Measurements from ENCODE around the gene SOCS7.

DNA sequence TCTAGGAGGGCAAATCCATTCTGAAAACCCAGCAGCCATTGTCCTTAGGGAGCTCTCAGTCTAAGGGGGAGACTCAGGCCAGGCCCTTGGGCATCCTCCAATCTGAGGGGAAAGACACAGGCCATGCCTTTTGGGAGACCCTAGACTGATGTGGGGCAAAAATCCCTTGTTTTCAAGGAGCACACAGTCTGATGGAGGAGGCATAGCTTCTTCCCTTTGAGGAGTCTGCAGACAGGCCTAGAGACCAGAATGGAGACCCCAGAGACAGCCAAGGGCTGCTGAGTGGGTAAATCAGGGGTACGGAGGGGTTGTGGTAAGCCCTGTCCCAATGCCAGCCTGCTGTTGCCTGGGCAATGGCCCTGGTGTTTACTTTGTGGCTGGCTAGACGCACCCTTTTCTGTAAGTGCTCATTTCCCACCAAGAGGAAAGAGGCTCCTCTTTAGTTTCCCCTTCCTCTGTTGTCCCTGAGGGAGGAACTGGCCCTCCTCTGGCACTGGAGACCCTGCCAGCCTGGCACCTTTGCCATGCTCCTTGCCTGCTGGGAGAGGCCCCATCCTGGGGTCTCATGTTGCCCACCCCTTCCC lies 96.0 kb downstream of the SOCS7 start:
- TF ChIP-seq CTCF (IDR thresholded peaks at IDR 0.05) (no peak), POLR2A (IDR thresholded peaks at IDR 0.05) (no peak)

Data from prostate gland (tissue), 2 donors.